Esophagus muscularis mucosa (tissue), 4 donors: ENCODE measurements around the gene MXI1.

Source experiments
- EP300 ChIP-seq: sonication (generic); formaldehyde crosslinking; IDR thresholded peaks from one replicate; pipeline ENCODE4 v1.6.1; 2017; ENCODE audit warnings: antibody characterized with exemption
- POLR2A ChIP-seq: fragments of 450-650 bp; IDR thresholded peaks from one replicate; pipeline ENCODE4 v1.6.1; 2017; ENCODE audit warnings: antibody characterized with exemption, moderate library complexity, mild to moderate bottlenecking, low read depth
- POLR2AphosphoS5 ChIP-seq, 2 donors: sonication (generic); formaldehyde crosslinking; IDR thresholded peaks; one replicate each; pipeline ENCODE4 v1.6.1; 2017; ENCODE audit warnings: antibody characterized with exemption in 2 of 2
- TF ChIP-seq, protein P1 (sequence below), 3 experiments: fragments of 200-600 bp in 2 of 3; fragments of 450-650 bp in 1 of 3; sonication (generic) in 2 of 3; IDR thresholded peaks; one replicate each; pipeline ENCODE4 v1.5.1; 2017 to 2019; ENCODE audit warnings: antibody characterized with exemption in 3 of 3, mild to moderate bottlenecking in 2 of 3, moderate library complexity in 1 of 3

- TF ChIP-seq, protein P1, sequence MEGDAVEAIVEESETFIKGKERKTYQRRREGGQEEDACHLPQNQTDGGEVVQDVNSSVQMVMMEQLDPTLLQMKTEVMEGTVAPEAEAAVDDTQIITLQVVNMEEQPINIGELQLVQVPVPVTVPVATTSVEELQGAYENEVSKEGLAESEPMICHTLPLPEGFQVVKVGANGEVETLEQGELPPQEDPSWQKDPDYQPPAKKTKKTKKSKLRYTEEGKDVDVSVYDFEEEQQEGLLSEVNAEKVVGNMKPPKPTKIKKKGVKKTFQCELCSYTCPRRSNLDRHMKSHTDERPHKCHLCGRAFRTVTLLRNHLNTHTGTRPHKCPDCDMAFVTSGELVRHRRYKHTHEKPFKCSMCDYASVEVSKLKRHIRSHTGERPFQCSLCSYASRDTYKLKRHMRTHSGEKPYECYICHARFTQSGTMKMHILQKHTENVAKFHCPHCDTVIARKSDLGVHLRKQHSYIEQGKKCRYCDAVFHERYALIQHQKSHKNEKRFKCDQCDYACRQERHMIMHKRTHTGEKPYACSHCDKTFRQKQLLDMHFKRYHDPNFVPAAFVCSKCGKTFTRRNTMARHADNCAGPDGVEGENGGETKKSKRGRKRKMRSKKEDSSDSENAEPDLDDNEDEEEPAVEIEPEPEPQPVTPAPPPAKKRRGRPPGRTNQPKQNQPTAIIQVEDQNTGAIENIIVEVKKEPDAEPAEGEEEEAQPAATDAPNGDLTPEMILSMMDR (IDR thresholded peaks at IDR 0.05) = no peak
- TF ChIP-seq POLR2AphosphoS5 (IDR thresholded peaks at IDR 0.05) = peak in 1 of 2 donors; percentile 7
- TF ChIP-seq POLR2A = no peak
- TF ChIP-seq EP300 = no peak
Measured at GRCh38 chr10:110285501-110285900, 78.1 kb downstream of the MXI1 start.
